Esophagus (tissue), 2 donors: ENCODE results near the gene CAMK2N1. TPM values are rescaled to one million over a fixed set of nuclear protein-coding genes. Genes with fewer than 3 reads are reported as not detected.

Experiments used
- H3K27ac ChIP-seq, 2 donors: one replicate each; pipeline ENCODE4 v1.5.1; 2013; ENCODE audit warnings: low read depth in 2 of 2, mild to moderate bottlenecking in 2 of 2, inconsistent platforms in 1 of 2, low read length in 1 of 2, moderate library complexity in 1 of 2
- H3K27me3 ChIP-seq, 2 donors: one replicate each; pipeline ENCODE4 v1.6.1; 2013; ENCODE audit warnings: low read length in 2 of 2, control low read depth in 1 of 2, mild to moderate bottlenecking in 1 of 2; ENCODE audit not compliant: insufficient read depth in 2 of 2, control insufficient read depth in 1 of 2
- H3K36me3 ChIP-seq, 2 donors: one replicate each; pipeline ENCODE4 v1.6.1; 2013; ENCODE audit warnings: low read length in 1 of 2; ENCODE audit not compliant: control insufficient read depth in 2 of 2, insufficient read depth in 2 of 2
- H3K4me1 ChIP-seq, 2 donors: one replicate each; pipeline ENCODE4 v1.6.1; 2013; ENCODE audit warnings: low read length in 1 of 2; ENCODE audit not compliant: control insufficient read depth in 2 of 2, insufficient read depth in 2 of 2
- H3K4me3 ChIP-seq, 2 donors: one replicate each; pipeline ENCODE4 v1.5.1; 2013; ENCODE audit warnings: low read length in 2 of 2, mild to moderate bottlenecking in 2 of 2, low read depth in 1 of 2, moderate library complexity in 1 of 2
- H3K9me3 ChIP-seq, 2 donors: one replicate each; pipeline ENCODE4 v1.6.1; 2013; ENCODE audit warnings: mild to moderate bottlenecking in 2 of 2, low read depth in 1 of 2, low read length in 1 of 2, moderate library complexity in 1 of 2; ENCODE audit not compliant: control insufficient read depth in 2 of 2, insufficient read depth in 1 of 2
- WGBS, 2 donors: extraction: QIAGEN DNeasy Blood & Tissue Kit; methylation state at CpG; one replicate each; pipeline ENCODE4 v1.1.7; 2013; 5-methylcytosine and 5-hydroxymethylcytosine counted together
- polyA plus RNA-seq, 2 donors: library from polyadenylated mRNA; stranded (reverse); fragments of 200-250 nt; gene quantifications; one replicate each; pipeline ENCODE4 v1.2.3, GENCODE V29; 2013
- donor health status: healthy with polysubstance abuse.
- donor health status: Bipolar disorder and iron deficiency.

The CAMK2N1 gene
- polyA plus RNA-seq, 2 donors: 11.2 to 44.7 TPM

- H3K36me3 ChIP-seq: no peaks in the 10 kb centered on the region
- H3K4me3 ChIP-seq: no peak overlapping the region
- 85 to 94% methylated on average over 2 of the region's 2 CpGs for WGBS, 2 donors
- H3K27me3 ChIP-seq: no peaks in the 10 kb centered on the region
- peaks cover 0 to 3% of the 10 kb centered on the region in 2 donors for H3K4me1 ChIP-seq
- peaks cover 2% of the 10 kb centered on the region in 2 donors for H3K9me3 ChIP-seq
- H3K27ac ChIP-seq: no peak overlapping the region
These were observed 27.3 kb downstream of the CAMK2N1 start for GRCh38 chr1:20458717-20459116.

- Histone ChIP-seq H3K27ac (no peak overlapping the region), H3K9me3 (no peaks in the 10 kb centered on the region), H3K4me1 (peaks cover 0 to 3% of the 10 kb centered on the region in 2 donors), H3K36me3 (no peaks in the 10 kb centered on the region), H3K4me3 (no peak overlapping the region), H3K27me3 (no peaks in the 10 kb centered on the region)
- WGBS, 2 donors: 90 to 96% methylated on average over 4 of the region's 4 CpGs
These were observed 32.0 kb downstream of the CAMK2N1 start for GRCh38 chr1:20454004-20454403.

GRCh38 chr1:20449735-20450311, 36.2 kb downstream of the CAMK2N1 start:
- Histone ChIP-seq H3K27ac (no peak overlapping the region), H3K4me3 (no peak overlapping the region), H3K4me1 (peaks cover 0 to 3% of the 10 kb centered on the region in 2 donors), H3K9me3 (no peaks in the 10 kb centered on the region), H3K36me3 (no peaks in the 10 kb centered on the region), H3K27me3 (no peaks in the 10 kb centered on the region)
- WGBS, 2 donors: 68 to 73% methylated on average over 4 of the region's 4 CpGs

GRCh38 chr1:20448671-20449071, 37.3 kb downstream of the CAMK2N1 start:
- H3K27me3 ChIP-seq: no peaks in the 10 kb centered on the region
- H3K27ac ChIP-seq: no peak overlapping the region
- H3K36me3 ChIP-seq: no peaks in the 10 kb centered on the region
- no peaks in the 10 kb centered on the region for H3K9me3 ChIP-seq
- no peaks in the 10 kb centered on the region for H3K4me1 ChIP-seq
- no peak overlapping the region for H3K4me3 ChIP-seq
- WGBS, 2 donors: 23 to 26% methylated on average over 9 of the region's 9 CpGs

- Histone ChIP-seq H3K27me3 (no peaks in the 10 kb centered on the region), H3K36me3 (no peaks in the 10 kb centered on the region)
- 93 to 96% methylated on average over 7 of the region's 7 CpGs for WGBS, 2 donors
These were observed 38.2 kb downstream of the CAMK2N1 start for GRCh38 chr1:20447794-20448193.

GRCh38 chr1:20446796-20447195, 39.2 kb downstream of the CAMK2N1 start:
- H3K27me3 ChIP-seq: no peaks in the 10 kb centered on the region
- 61 to 63% methylated on average over 7 of the region's 7 CpGs for WGBS, 2 donors
- H3K4me3 ChIP-seq: no peak overlapping the region

More at GRCh38 chr1:20447794-20448193, 38.2 kb downstream of the CAMK2N1 start:
- Histone ChIP-seq H3K4me3 (no peak overlapping the region), H3K27ac (no peak overlapping the region), H3K4me1 (no peaks in the 10 kb centered on the region), H3K9me3 (no peaks in the 10 kb centered on the region)

GRCh38 chr1:20445956-20446355, 40.1 kb downstream of the CAMK2N1 start:
- Histone ChIP-seq H3K4me3 (no peak overlapping the region), H3K27me3 (no peaks in the 10 kb centered on the region), H3K36me3 (no peaks in the 10 kb centered on the region), H3K9me3 (no peaks in the 10 kb centered on the region), H3K4me1 (no peaks in the 10 kb centered on the region), H3K27ac (no peak overlapping the region)
- 68 to 73% methylated on average over 6 of the region's 6 CpGs for WGBS, 2 donors

More at GRCh38 chr1:20446796-20447195, 39.2 kb downstream of the CAMK2N1 start:
- H3K9me3 ChIP-seq: no peaks in the 10 kb centered on the region
- no peak overlapping the region for H3K27ac ChIP-seq
- no peaks in the 10 kb centered on the region for H3K36me3 ChIP-seq
- no peaks in the 10 kb centered on the region for H3K4me1 ChIP-seq

GRCh38 chr1:20443703-20444586, 42.1 kb downstream of the CAMK2N1 start:
- WGBS, 2 donors: 73 to 75% methylated on average over 11 of the region's 11 CpGs
- H3K27ac ChIP-seq: no peak overlapping the region

GRCh38 chr1:20442920-20443625, 42.9 kb downstream of the CAMK2N1 start:
- Histone ChIP-seq H3K27me3 (no peaks in the 10 kb centered on the region), H3K4me1 (no peaks in the 10 kb centered on the region), H3K4me3 (no peak overlapping the region), H3K9me3 (peaks cover 0 to 2% of the 10 kb centered on the region in 2 donors), H3K36me3 (no peaks in the 10 kb centered on the region), H3K27ac (no peak overlapping the region)
- 81 to 86% methylated on average over 5 of the region's 5 CpGs for WGBS, 2 donors

More at GRCh38 chr1:20443703-20444586, 42.1 kb downstream of the CAMK2N1 start:
- Histone ChIP-seq H3K27me3 (no peaks in the 10 kb centered on the region), H3K4me3 (no peak overlapping the region), H3K9me3 (peaks cover 0 to 2% of the 10 kb centered on the region in 2 donors), H3K36me3 (no peaks in the 10 kb centered on the region), H3K4me1 (no peaks in the 10 kb centered on the region)
